GM18909 (cell line): Measurements from ENCODE around the gene COL27A1.

Source experiments
- ATAC-seq: cut with Tn5 transposase; IDR thresholded peaks from one replicate; pipeline ENCODE4 v1.9.1; 2021; ENCODE audit warnings: mild to moderate bottlenecking; ENCODE audit not compliant: unreplicated experiment, poor library complexity

COL27A1 gene

GRCh38 chr9:114200721-114201300, 45.5 kb downstream of the COL27A1 start:
- ATAC-seq, result no peak

GRCh38 chr9:114202396-114202795, 47.1 kb downstream of the COL27A1 start:
- no peak for ATAC-seq

GRCh38 chr9:114202849-114203248, 47.5 kb downstream of the COL27A1 start:
- no peak for ATAC-seq

- ATAC-seq, result no peak
These were observed 48.2 kb downstream of the COL27A1 start for GRCh38 chr9:114203410-114204140.

- no peak for ATAC-seq
These were observed 48.9 kb downstream of the COL27A1 start for GRCh38 chr9:114204265-114204664.

- no peak for ATAC-seq
These were observed 50.1 kb downstream of the COL27A1 start for GRCh38 chr9:114205171-114206015.

GRCh38 chr9:114206221-114206789, 51.0 kb downstream of the COL27A1 start:
- no peak for ATAC-seq

- ATAC-seq, result no peak
These were observed 51.9 kb downstream of the COL27A1 start for GRCh38 chr9:114207034-114207810.

GRCh38 chr9:114207845-114208244, 52.5 kb downstream of the COL27A1 start:
- no peak for ATAC-seq

GRCh38 chr9:114209151-114209550, 53.8 kb downstream of the COL27A1 start:
- ATAC-seq, result no peak

GRCh38 chr9:114210136-114210535, 54.8 kb downstream of the COL27A1 start:
- ATAC-seq, result no peak

- no peak for ATAC-seq
These were observed 55.4 kb downstream of the COL27A1 start for GRCh38 chr9:114210691-114211276.

- no peak for ATAC-seq
These were observed 57.5 kb downstream of the COL27A1 start for GRCh38 chr9:114212826-114213225.

- no peak for ATAC-seq
These were observed 58.2 kb downstream of the COL27A1 start for GRCh38 chr9:114213566-114213965.

- ATAC-seq, result no peak
These were observed 58.8 kb downstream of the COL27A1 start for GRCh38 chr9:114214181-114214580.

- ATAC-seq, result no peak
These were observed 59.5 kb downstream of the COL27A1 start for GRCh38 chr9:114214686-114215414.

- no peak for ATAC-seq
These were observed 60.7 kb downstream of the COL27A1 start for GRCh38 chr9:114216081-114216480.

- no peak for ATAC-seq
These were observed 61.6 kb downstream of the COL27A1 start for GRCh38 chr9:114216976-114217375.
